IMR-90 (cell line): ENCODE measurements around the gene MB21D2. TPM values are rescaled to one million over a fixed set of nuclear protein-coding genes. Genes with fewer than 3 reads are reported as not detected.

Source experiments
- ATAC-seq: fragments of 200-7000 bp; cut with Tn5 transposase; 2 replicates; pipeline ENCODE4 v1.9.1; 2020; ENCODE audit warnings: low read depth, mild to moderate bottlenecking, moderate library complexity
- BruUV-seq: library from RNA; stranded (reverse); fragments of 400-500 nt; replicated peaks from 2 replicates; lab custom pipeline; 2021; lab: Mats Ljungman, UMichigan
- CTCF ChIA-PET: fragments of 300-600 bp; formaldehyde crosslinking; extraction: SDS; loops from one replicate; lab custom pipeline; 2021; ENCODE audit warnings: antibody characterized with exemption; lab: Yijun Ruan, JAX
- POLR2A ChIA-PET: fragments of 300-600 bp; sonication (Branson Sonifier 250); formaldehyde crosslinking; loops from one replicate; lab custom pipeline; 2022; ENCODE audit warnings: antibody characterized with exemption; ENCODE audit not compliant: unreplicated experiment; lab: Charles Lee
- DNase-seq: peaks from one replicate; pipeline ENCODE4 v3.0.0; 2013
- H2AFZ ChIP-seq: replicated peaks from 2 replicates; pipeline ENCODE3; 2013; ENCODE audit warnings: low read length, mild to moderate bottlenecking; ENCODE audit not compliant: poor library complexity
- H2AK5ac ChIP-seq: 2 replicates; pipeline ENCODE4 v1.6.1; 2013; ENCODE audit warnings: low read depth, low read length, inconsistent platforms
- H2AK9ac ChIP-seq: replicated peaks from 2 replicates; pipeline ENCODE3; 2013; ENCODE audit warnings: mild to moderate bottlenecking, low read depth, low read length, moderate library complexity; ENCODE audit not compliant: poor library complexity
- H2BK120ac ChIP-seq: 2 replicates; pipeline ENCODE4 v1.6.1; 2013; ENCODE audit warnings: low read depth, low read length, inconsistent platforms
- H2BK15ac ChIP-seq: 3 replicates; pipeline ENCODE4 v1.6.1; 2013; ENCODE audit warnings: low read depth, low read length, inconsistent platforms
- H2BK20ac ChIP-seq: 2 replicates; pipeline ENCODE4 v1.6.1; 2013; ENCODE audit warnings: low read depth, mild to moderate bottlenecking, inconsistent platforms, low read length, moderate library complexity
- H2BK5ac ChIP-seq: 2 replicates; pipeline ENCODE4 v1.6.1; 2013; ENCODE audit warnings: mild to moderate bottlenecking, low read depth, low read length, inconsistent platforms; ENCODE audit not compliant: poor library complexity, severe bottlenecking
- H3K14ac ChIP-seq: replicated peaks from 2 replicates; pipeline ENCODE4 v1.6.1; 2013; ENCODE audit warnings: low read depth, low read length, inconsistent platforms
- H3K18ac ChIP-seq: 2 replicates; pipeline ENCODE4 v1.6.1; 2013; ENCODE audit warnings: low read depth, low read length, control low read depth
- H3K23ac ChIP-seq: 2 replicates; pipeline ENCODE4 v1.6.1; 2013; ENCODE audit warnings: low read depth, low read length, inconsistent platforms
- H3K27ac ChIP-seq: 2 replicates; pipeline ENCODE4 v1.5.1; 2013; ENCODE audit warnings: mild to moderate bottlenecking, control low read depth, low read length; ENCODE audit not compliant: insufficient read depth
- H3K27me3 ChIP-seq: 2 replicates; pipeline ENCODE4 v1.6.1; 2013; ENCODE audit warnings: low read length; ENCODE audit not compliant: control insufficient read depth, insufficient read depth
- H3K36me3 ChIP-seq: 2 replicates; pipeline ENCODE4 v1.6.1; 2013; ENCODE audit warnings: low read length, mixed read lengths; ENCODE audit not compliant: control insufficient read depth, insufficient read depth
- H3K4ac ChIP-seq: 2 replicates; pipeline ENCODE4 v1.6.1; 2013; ENCODE audit warnings: low read depth, low read length, inconsistent platforms
- H3K4me1 ChIP-seq: 2 replicates; pipeline ENCODE4 v1.6.1; 2013; ENCODE audit warnings: low read length, mixed read lengths; ENCODE audit not compliant: control insufficient read depth, insufficient read depth
- H3K4me2 ChIP-seq: 2 replicates; pipeline ENCODE4 v1.6.1; 2013; ENCODE audit warnings: low read depth, mild to moderate bottlenecking, control low read depth, low read length, moderate library complexity
- H3K4me3 ChIP-seq: 2 replicates; pipeline ENCODE4 v1.5.1; 2013; ENCODE audit warnings: low read depth, mild to moderate bottlenecking, control low read depth, low read length, moderate library complexity; ENCODE audit not compliant: insufficient read depth
- H3K56ac ChIP-seq: 2 replicates; pipeline ENCODE4 v1.6.1; 2013; ENCODE audit warnings: low read length, inconsistent platforms; ENCODE audit not compliant: insufficient read depth; ENCODE audit errors: extremely low read depth
- H3K79me1 ChIP-seq, 2 experiments: 2 replicates each; pipeline ENCODE4 v1.6.1; 2013; ENCODE audit warnings: low read length in 2 of 2, inconsistent platforms in 1 of 2, low read depth in 1 of 2
- H3K9ac ChIP-seq: 2 replicates; pipeline ENCODE4 v1.6.1; 2013; ENCODE audit warnings: low read depth, low read length, control low read depth
- H3K9me1 ChIP-seq: 2 replicates; pipeline ENCODE4 v1.6.1; 2013; ENCODE audit warnings: low read length, inconsistent platforms; ENCODE audit not compliant: insufficient read depth
- H3K9me3 ChIP-seq: 2 replicates; pipeline ENCODE4 v1.6.1; 2013; ENCODE audit warnings: low read length; ENCODE audit not compliant: control insufficient read depth, insufficient read depth
- H4K20me1 ChIP-seq: 2 replicates; pipeline ENCODE4 v1.6.1; 2013; ENCODE audit warnings: low read length, inconsistent platforms; ENCODE audit not compliant: insufficient read depth
- H4K5ac ChIP-seq: 2 replicates; pipeline ENCODE4 v1.6.1; 2013; ENCODE audit warnings: mild to moderate bottlenecking, low read depth, low read length, control low read depth
- H4K8ac ChIP-seq, 2 experiments: 2 replicates each; pipeline ENCODE4 v1.6.1; 2013; ENCODE audit warnings: low read depth in 2 of 2, low read length in 2 of 2, control low read depth in 1 of 2, inconsistent platforms in 1 of 2
- H4K91ac ChIP-seq: 2 replicates; pipeline ENCODE4 v1.6.1; 2013; ENCODE audit warnings: low read depth, low read length, inconsistent platforms; ENCODE audit not compliant: insufficient read depth
- CEBPB ChIP-seq: IDR thresholded peaks from 2 replicates; pipeline ENCODE4 v1.6.1; 2012; ENCODE audit warnings: low read depth, low read length, improper control_type of control experiment
- RCOR1 ChIP-seq: IDR thresholded peaks from 2 replicates; pipeline ENCODE4 v1.6.1; 2012; ENCODE audit warnings: mild to moderate bottlenecking, low read length, improper control_type of control experiment; ENCODE audit not compliant: insufficient replicate concordance
- WGBS, 2 experiments: methylation state at CpG; one replicate each; pipeline versions ENCODE4 v1.1.5 to v1.1.7; 2013; ENCODE audit warnings: missing lambda C conversion rate in 2 of 2; ENCODE audit not compliant: insufficient read length in 1 of 2; ENCODE audit errors: extremely low coverage in 2 of 2; 5-methylcytosine and 5-hydroxymethylcytosine counted together
- dilution Hi-C: fragments of 300-500 bp; cut with HindIII; formaldehyde crosslinking; loops from one replicate; pipeline ENCODE4 v1.14.3; 2018; ENCODE audit warnings: low sequenced_read_pairs; ENCODE audit not compliant: unreplicated experiment
- in situ Hi-C: fragments of 300-500 bp; cut with MboI; formaldehyde crosslinking; loops from 3 replicates; pipeline ENCODE4 v1.14.3; 2019; ENCODE audit warnings: low sequenced_read_pairs, inconsistent platforms, mixed read lengths
- intact Hi-C: fragments of 100-400 bp; cut with micrococcal nuclease; formaldehyde crosslinking; loops from 2 replicates; pipeline ENCODE4 v1.10.0; 2022
- polyA plus RNA-seq, 3 experiments: library from polyadenylated mRNA; depleted of rRNA; stranded (reverse); fragments of >200 nt; gene quantifications; 2 replicates each; pipeline ENCODE4 v1.2.3, GENCODE V29; 2012; ENCODE audit warnings: low replicate concordance in 1 of 3
- total RNA-seq: library from RNA; depleted of rRNA; stranded (reverse); fragments of >200 nt; gene quantifications from 2 replicates; pipeline ENCODE4 v1.2.3, GENCODE V29; 2012
- TF ChIP-seq, protein P1 (sequence below): conservative IDR thresholded peaks from 2 replicates; pipeline ENCODE4 v1.5.1; 2012; ENCODE audit warnings: mild to moderate bottlenecking, low read depth, low read length, improper control_type of control experiment

MB21D2 gene
- total and polyA plus RNA-seq, 2 of the 4 experiments (the other 2 are of a cell fraction): 13.6 to 44.8 TPM

- Histone ChIP-seq H3K4me1 (peaks cover 20% of the 10 kb centered on the region), H2BK5ac (peak overlapping the region; percentile 57), H3K79me1 (peaks cover 33 to 69% of the 10 kb centered on the region in 2 experiments), H4K20me1 (peaks cover 6% of the 10 kb centered on the region; the same call in 1 of the 2 replicates), H3K4me2 (peak overlapping the region; percentile 56; the same call in 1 of the 2 replicates), H4K8ac (no peak overlapping the region), H3K23ac (no peak overlapping the region), H2AK5ac (no peak overlapping the region), H3K27me3 (no peaks in the 10 kb centered on the region), H4K91ac (no peak overlapping the region), H2AFZ (no peak overlapping the region), H3K9ac (no peak overlapping the region), H2BK15ac (no peak overlapping the region), H3K27ac (no peak overlapping the region), H3K56ac (no peak overlapping the region), H3K18ac (peak overlapping the region; percentile 4; the same call in 1 of the 2 replicates), H3K9me1 (peaks cover 13% of the 10 kb centered on the region), H3K14ac (no peak overlapping the region; the same call in 1 of the 2 replicates), H2BK120ac (no peak overlapping the region), H4K5ac (peak overlapping the region; percentile 75; the same call in 1 of the 2 replicates), H3K4ac (no peak overlapping the region; the same call in 1 of the 2 replicates), H2AK9ac (no peak overlapping the region), H3K9me3 (no peaks in the 10 kb centered on the region), H3K4me3 (no peak overlapping the region), H2BK20ac (no peak overlapping the region), H3K36me3 (no peaks in the 10 kb centered on the region)
- ATAC-seq (peak; percentile 77), DNase-seq (peak; percentile 69)
- WGBS, 2 experiments: no CpG with 5 or more reads among the region's 2 CpGs
- intact Hi-C loops: no loop called here
- BruUV-seq: no TSS peak
- dilution Hi-C loops: no loop called here
- in situ Hi-C loops: no loop called here
- POLR2A ChIA-PET: no interaction called here
- CTCF ChIA-PET: interaction anchor here (0.7 to 1.5 kb wide), 6 partner anchors 13 to 217 kb away, joined by 3 to 4 read pairs (median 4); no protein-coding TSS in a partner anchor
- TF ChIP-seq, protein P1, sequence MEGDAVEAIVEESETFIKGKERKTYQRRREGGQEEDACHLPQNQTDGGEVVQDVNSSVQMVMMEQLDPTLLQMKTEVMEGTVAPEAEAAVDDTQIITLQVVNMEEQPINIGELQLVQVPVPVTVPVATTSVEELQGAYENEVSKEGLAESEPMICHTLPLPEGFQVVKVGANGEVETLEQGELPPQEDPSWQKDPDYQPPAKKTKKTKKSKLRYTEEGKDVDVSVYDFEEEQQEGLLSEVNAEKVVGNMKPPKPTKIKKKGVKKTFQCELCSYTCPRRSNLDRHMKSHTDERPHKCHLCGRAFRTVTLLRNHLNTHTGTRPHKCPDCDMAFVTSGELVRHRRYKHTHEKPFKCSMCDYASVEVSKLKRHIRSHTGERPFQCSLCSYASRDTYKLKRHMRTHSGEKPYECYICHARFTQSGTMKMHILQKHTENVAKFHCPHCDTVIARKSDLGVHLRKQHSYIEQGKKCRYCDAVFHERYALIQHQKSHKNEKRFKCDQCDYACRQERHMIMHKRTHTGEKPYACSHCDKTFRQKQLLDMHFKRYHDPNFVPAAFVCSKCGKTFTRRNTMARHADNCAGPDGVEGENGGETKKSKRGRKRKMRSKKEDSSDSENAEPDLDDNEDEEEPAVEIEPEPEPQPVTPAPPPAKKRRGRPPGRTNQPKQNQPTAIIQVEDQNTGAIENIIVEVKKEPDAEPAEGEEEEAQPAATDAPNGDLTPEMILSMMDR: peak; percentile 15; the same call in 1 of the 2 replicates
- TF ChIP-seq RCOR1 (no peak), CEBPB (peak; percentile 48)
Measured at GRCh38 chr3:192825657-192826200, 91.9 kb downstream of the MB21D2 start.
